Keratinocyte (primary cell): ENCODE data around the gene SERPINA5. TPM values are rescaled to one million over a fixed set of nuclear protein-coding genes. Genes with fewer than 3 reads are reported as not detected.

Experiments used
- DNase-seq: peaks from one replicate; pipeline ENCODE4 v3.0.0-alpha.2; 2011; ENCODE audit warnings: low read depth, missing footprints, low spot score
- FAIRE-seq: peaks from 2 replicates; lab custom pipeline; 2011; peaks lifted over from hg19 to GRCh38; lab: Jason Lieb, UNC
- H2AFZ ChIP-seq: 2 replicates; pipeline ENCODE4 v1.6.0; 2012; ENCODE audit warnings: low read length, control low read depth, inconsistent platforms; ENCODE audit not compliant: control insufficient read depth
- H3K27ac ChIP-seq: 2 replicates; pipeline ENCODE4 v1.5.1; 2011; ENCODE audit warnings: low read length; ENCODE audit not compliant: control insufficient read depth, insufficient read depth
- H3K27me3 ChIP-seq: 3 replicates; pipeline ENCODE4 v1.6.0; 2011; ENCODE audit warnings: low read length; ENCODE audit not compliant: control insufficient read depth, insufficient read depth; ENCODE audit errors: extremely low read depth
- H3K36me3 ChIP-seq, 2 experiments: 2 replicates in 1 of 2; 3 replicates in 1 of 2; pipeline ENCODE4 v1.5.1; 2011; ENCODE audit warnings: low read length in 2 of 2, mild to moderate bottlenecking in 1 of 2; ENCODE audit not compliant: control insufficient read depth in 2 of 2, insufficient read depth in 2 of 2; ENCODE audit errors: extremely low read depth in 1 of 2
- H3K4me1 ChIP-seq: 3 replicates; pipeline ENCODE4 v1.5.1; 2011; ENCODE audit warnings: low read length; ENCODE audit not compliant: control insufficient read depth, insufficient read depth; ENCODE audit errors: extremely low read depth
- H3K4me2 ChIP-seq: 3 replicates; pipeline ENCODE4 v1.6.0; 2011; ENCODE audit warnings: low read depth, low read length; ENCODE audit not compliant: control insufficient read depth, insufficient read depth; ENCODE audit errors: extremely low read depth
- H3K4me3 ChIP-seq, 3 experiments: fragments of 200-600 bp in 1 of 3; sonication (generic) in 1 of 3; 2 replicates in 2 of 3; 3 replicates in 1 of 3; pipeline ENCODE4 v1.5.1; 2011 to 2016; ENCODE audit warnings: low read length in 3 of 3, mild to moderate bottlenecking in 3 of 3, control low read depth in 2 of 3, inconsistent platforms in 1 of 3, low read depth in 1 of 3, mixed read lengths in 1 of 3, mixed run types in 1 of 3, moderate library complexity in 1 of 3; ENCODE audit not compliant: control insufficient read depth in 2 of 3, insufficient read depth in 2 of 3; ENCODE audit errors: extremely low read depth in 1 of 3
- H3K79me2 ChIP-seq: 2 replicates; pipeline ENCODE4 v1.6.0; 2012; ENCODE audit warnings: low read length; ENCODE audit not compliant: control insufficient read depth, insufficient read depth
- H3K9ac ChIP-seq: 3 replicates; pipeline ENCODE4 v1.6.0; 2011; ENCODE audit warnings: low read length; ENCODE audit not compliant: control insufficient read depth, insufficient read depth; ENCODE audit errors: extremely low read depth
- H3K9me1 ChIP-seq: 3 replicates; pipeline ENCODE4 v1.6.0; 2011; ENCODE audit warnings: low read length; ENCODE audit not compliant: control insufficient read depth, insufficient read depth; ENCODE audit errors: extremely low read depth
- H3K9me3 ChIP-seq: 2 replicates; pipeline ENCODE4 v1.5.1; 2012; ENCODE audit warnings: low read depth, low read length; ENCODE audit not compliant: control insufficient read depth
- H4K20me1 ChIP-seq: 3 replicates; pipeline ENCODE4 v1.6.0; 2011; ENCODE audit warnings: low read length; ENCODE audit not compliant: control insufficient read depth, insufficient read depth; ENCODE audit errors: extremely low read depth
- CTCF ChIP-seq, 3 experiments: IDR thresholded peaks in 1 of 3; conservative IDR thresholded peaks in 1 of 3; optimal IDR thresholded peaks in 1 of 3; 2 replicates in 2 of 3; 3 replicates in 1 of 3; pipeline versions ENCODE3 to v1.5.1; 2011; ENCODE audit warnings: low read length in 3 of 3, mild to moderate bottlenecking in 3 of 3, moderate library complexity in 2 of 3, control low read depth in 1 of 3, inconsistent platforms in 1 of 3; ENCODE audit not compliant: insufficient read depth in 2 of 3; ENCODE audit errors: extremely low read depth in 1 of 3
- EZH2 ChIP-seq: IDR thresholded peaks from one replicate; pipeline ENCODE4 v1.6.1; 2012; ENCODE audit warnings: inconsistent platforms, mild to moderate bottlenecking, low read length, moderate library complexity
- dilution Hi-C: fragments of 300-500 bp; cut with MboI; formaldehyde crosslinking; loops from one replicate; pipeline ENCODE4 v1.7.0; 2020; ENCODE audit warnings: low sequenced_read_pairs; ENCODE audit not compliant: extremely low pct_ligation_motif_present
- polyA plus RNA-seq, 5 experiments: library from polyadenylated mRNA; depleted of rRNA in 3 of 5; stranded (reverse) in 3 of 5; stranded (forward) in 1 of 5; unstranded in 1 of 5; fragments of >200 nt; gene quantifications; 1 replicate in 1 of 5; 2 replicates in 3 of 5; 3 replicates in 1 of 5; pipeline versions ENCODE4 v1.2.1 to v1.2.3, GENCODE V29; 2011 to 2012; ENCODE audit warnings: missing spikeins in 2 of 5, low read depth in 1 of 5, low replicate concordance in 1 of 5

Gene SERPINA5
- polyA plus RNA-seq, 1 donor (not counting 4 experiments of a cell fraction or from before 2014, with no cell fraction given), result not detected

- H2AFZ ChIP-seq, result no peak overlapping the region
- H3K27me3 ChIP-seq, result no peaks in the 10 kb centered on the region
- FAIRE-seq (no peak), DNase-seq (no peak)
- no peaks in the 10 kb centered on the region for H3K79me2 ChIP-seq
- TF ChIP-seq CTCF (optimal IDR thresholded peaks at IDR 0.05 in 1 of 3, IDR thresholded peaks at IDR 0.05 in 1 of 3, conservative IDR thresholded peaks at IDR 0.05 in 1 of 3; ENCODE audit: extremely low read depth in 1 of 3, insufficient read depth in 2 of 3, low read length in 3 of 3) (peak; percentile 77 to 90 (median 86)), EZH2 (no peak)
- H3K27ac ChIP-seq, result no peak overlapping the region
- H3K9me3 ChIP-seq, result no peaks in the 10 kb centered on the region
- no peaks in the 10 kb centered on the region for H3K36me3 ChIP-seq
- no peak overlapping the region for H3K4me2 ChIP-seq
- no peak overlapping the region for H3K9ac ChIP-seq
- no peaks in the 10 kb centered on the region for H3K4me1 ChIP-seq
- H3K9me1 ChIP-seq, result no peaks in the 10 kb centered on the region
- H3K4me3 ChIP-seq, result no peak overlapping the region
- H4K20me1 ChIP-seq, result no peaks in the 10 kb centered on the region
- dilution Hi-C loops, result no loop called here
Measured at GRCh38 chr14:94548999-94549985, 31.9 kb upstream of the SERPINA5 start.

DNA sequence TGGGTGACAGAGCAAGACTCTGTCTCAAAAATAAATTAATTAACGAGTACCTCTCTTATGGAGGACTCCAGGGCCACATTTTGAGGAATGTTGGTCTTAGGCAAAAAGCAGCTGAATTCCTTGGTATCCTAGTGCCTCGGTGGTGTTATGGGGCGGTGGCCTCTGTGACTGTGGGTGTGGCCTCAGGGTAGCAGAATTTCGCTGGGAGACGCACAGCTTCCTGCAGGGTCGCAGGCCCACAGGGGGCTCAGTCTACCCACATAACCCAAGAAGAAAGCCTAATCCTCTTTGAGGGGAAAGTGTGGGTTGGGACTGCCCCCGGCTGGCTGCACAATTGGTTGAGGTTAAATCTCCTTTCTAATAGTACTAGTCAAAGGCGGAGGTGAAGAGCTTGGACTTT lies 31.2 kb upstream of the SERPINA5 start:
- TF ChIP-seq EZH2 (no peak), CTCF (optimal IDR thresholded peaks at IDR 0.05 in 1 of 3, IDR thresholded peaks at IDR 0.05 in 1 of 3, conservative IDR thresholded peaks at IDR 0.05 in 1 of 3; ENCODE audit: extremely low read depth in 1 of 3, insufficient read depth in 2 of 3, low read length in 3 of 3) (no peak)
- Histone ChIP-seq H3K9me3 (no peaks in the 10 kb centered on the region), H3K27ac (no peak overlapping the region), H3K27me3 (no peaks in the 10 kb centered on the region), H3K4me2 (no peak overlapping the region), H3K9me1 (no peaks in the 10 kb centered on the region), H3K79me2 (no peaks in the 10 kb centered on the region), H4K20me1 (no peaks in the 10 kb centered on the region), H2AFZ (no peak overlapping the region), H3K36me3 (no peaks in the 10 kb centered on the region), H3K4me1 (no peaks in the 10 kb centered on the region), H3K9ac (no peak overlapping the region), H3K4me3 (no peak overlapping the region)
- no peak for FAIRE-seq
- DNase-seq, result no peak
- dilution Hi-C loops, result no loop called here
